T-helper 1 cell treated with Interleukin-12 subunit alpha and Interleukin-12 subunit beta and Interleukin-4 antibody, amounts not matched to agents 30 ng/mL and 1 ng/mL, for 36 hours (primary cell): ENCODE results near the gene CFAP251. TPM values are rescaled to one million over a fixed set of nuclear protein-coding genes. Genes with fewer than 3 reads are reported as not detected.
"Not testable (repeated sequence)": the region's sequence is repeated elsewhere in the genome, so short reads cannot be mapped to it uniquely, and the experiment has no call there.

Experiments
- intact Hi-C: fragments of 100-400 bp; cut with micrococcal nuclease; formaldehyde crosslinking; loops from one replicate; pipeline ENCODE4 v1.15.1; 2024
- total RNA-seq: library from RNA; stranded (reverse); gene quantifications from 2 replicates; pipeline ENCODE4 v1.2.3, GENCODE V29; 2022

The CFAP251 gene
- total RNA-seq = 0.96 and 1.3 TPM in 2 replicates

- intact Hi-C loops = loop anchor here (1.0 to 10.0 kb wide), 7 partner anchors 30 to 518 kb away; partner anchors contain the start of genes BCL7A, DIABLO, PSMD9 and RNF34
Measured at GRCh38 chr12:121917950-121918678, at the start of gene CFAP251. Gene CFAP251, plus strand, starts transcription at chr12:121918592. Its CDS starts 2,714 bp downstream, at chr12:121921306.

- intact Hi-C loops = not testable (repeated sequence)
Measured at GRCh38 chr12:121869229-121869628, 49.2 kb upstream of the CFAP251 start.

GRCh38 chr12:121871467-121871866 is 46.9 kb upstream of the CFAP251 start:
- intact Hi-C loops = no loop called here

GRCh38 chr12:121872546-121873215 is 45.7 kb upstream of the CFAP251 start:
- intact Hi-C loops = no loop called here

GRCh38 chr12:121873216-121873569 is 45.2 kb upstream of the CFAP251 start:
- intact Hi-C loops = no loop called here

GRCh38 chr12:121874071-121874470 is 44.3 kb upstream of the CFAP251 start:
- intact Hi-C loops = no loop called here

- intact Hi-C loops = no loop called here
Measured at GRCh38 chr12:121875582-121875981, 42.8 kb upstream of the CFAP251 start.

- intact Hi-C loops = not testable (repeated sequence)
Measured at GRCh38 chr12:121876080-121876447, 42.3 kb upstream of the CFAP251 start.

GRCh38 chr12:121883315-121883660 is 35.1 kb upstream of the CFAP251 start:
- intact Hi-C loops = loop anchor here (10.0 kb wide), 1 partner anchor 1438 kb away; the partner anchor contains the start of genes GATC and TRIAP1

- intact Hi-C loops = loop anchor here (10.0 kb wide), 1 partner anchor 1440 kb away; the partner anchor contains the start of genes GATC and TRIAP1
Measured at GRCh38 chr12:121885129-121885528, 33.3 kb upstream of the CFAP251 start.

GRCh38 chr12:121888083-121888477 is 30.3 kb upstream of the CFAP251 start:
- intact Hi-C loops = loop anchor here (1.0 to 10.0 kb wide), 15 partner anchors 30 to 1443 kb away; partner anchors contain the start of genes CFAP251, DIABLO, GATC and KNTC1

- intact Hi-C loops = loop anchor here (1.0 to 10.0 kb wide), 15 partner anchors 30 to 1444 kb away; partner anchors contain the start of genes CFAP251, DIABLO, GATC and KNTC1
Measured at GRCh38 chr12:121888478-121889273, 29.7 kb upstream of the CFAP251 start, which contains the start of gene PSMD9. Gene PSMD9, plus strand, starts transcription at chr12:121888790. Its CDS starts 67 bp downstream, at chr12:121888857.

- intact Hi-C loops = loop anchor here (2.0 to 10.0 kb wide), 3 partner anchors 488 to 1444 kb away; partner anchors contain the start of genes GATC, OGFOD2, RNF34 and TRIAP1
Measured at GRCh38 chr12:121889274-121889624, 29.1 kb upstream of the CFAP251 start.

- intact Hi-C loops = loop anchor here (2.0 to 10.0 kb wide), 3 partner anchors 489 to 1445 kb away; partner anchors contain the start of genes GATC, OGFOD2, RNF34 and TRIAP1
Measured at GRCh38 chr12:121889661-121890060, 28.7 kb upstream of the CFAP251 start.

- intact Hi-C loops = no loop called here
Measured at GRCh38 chr12:121892673-121893561, 25.5 kb upstream of the CFAP251 start.

GRCh38 chr12:121893961-121894460 is 24.4 kb upstream of the CFAP251 start:
- intact Hi-C loops = no loop called here

GRCh38 chr12:121894633-121895032 is 23.8 kb upstream of the CFAP251 start:
- intact Hi-C loops = no loop called here

- intact Hi-C loops = no loop called here
Measured at GRCh38 chr12:121898287-121898686, 20.1 kb upstream of the CFAP251 start.

GRCh38 chr12:121899590-121899989 is 18.8 kb upstream of the CFAP251 start:
- intact Hi-C loops = no loop called here

GRCh38 chr12:121903202-121903601 is 15.2 kb upstream of the CFAP251 start:
- intact Hi-C loops = no loop called here
